Adrenal gland (tissue), 5 donors: ENCODE results near the gene IL12RB2.

Experiments
- CTCF ChIP-seq, 6 experiments: fragments of 450-650 bp in 4 of 6; fragments of 200-600 bp in 2 of 6; sonication (generic) in 1 of 6; IDR thresholded peaks; 1 replicate in 5 of 6; 2 replicates in 1 of 6; pipeline versions ENCODE4 v1.5.1 to v1.8.0; 2016 to 2021; ENCODE audit warnings: antibody characterized with exemption in 6 of 6, mild to moderate bottlenecking in 2 of 6, moderate library complexity in 1 of 6
- POLR2A ChIP-seq, 2 donors: fragments of 450-650 bp; IDR thresholded peaks; one replicate each; pipeline ENCODE4 v1.6.1; 2017; ENCODE audit warnings: antibody characterized with exemption in 2 of 2, mild to moderate bottlenecking in 2 of 2, moderate library complexity in 1 of 2
- donor health status: DM: no; HTN: no; CAD: no.

GRCh38 chr1:67313934-67314671, 6.4 kb downstream of the IL12RB2 start:
- no peak for TF ChIP-seq CTCF (IDR thresholded peaks at IDR 0.05)
- no peak for TF ChIP-seq POLR2A (IDR thresholded peaks at IDR 0.05)
